NCI-H82 treated with DMSO at 0.1 percent for 48 hours (cell line): ENCODE measurements around the gene TEX48.

Source experiments
- DNase-seq: peaks from one replicate; lab custom pipeline; 2025; ENCODE audit not compliant: unreplicated experiment; lab: John Stamatoyannopoulos, UW

Gene TEX48

DNA sequence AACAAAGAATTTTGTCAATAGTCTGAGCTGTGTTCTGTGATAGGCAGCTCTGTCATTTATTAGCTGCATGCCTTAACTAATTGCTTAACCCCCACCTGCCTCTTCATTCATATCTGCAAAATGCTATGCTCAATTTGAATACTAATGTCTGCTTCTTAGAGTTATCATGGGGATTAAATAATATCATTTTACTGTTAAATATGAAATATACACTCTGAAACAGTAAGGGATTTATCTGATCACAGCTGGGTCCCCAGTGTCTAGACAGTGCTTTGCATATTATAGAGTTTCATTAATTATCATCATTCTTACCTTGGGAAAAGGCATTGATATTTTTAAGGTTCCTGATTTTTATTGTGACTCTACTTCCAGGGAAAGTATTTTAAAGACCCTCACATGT, 12.0 kb downstream of the TEX48 start:
- DNase-seq, result no peak

DNA sequence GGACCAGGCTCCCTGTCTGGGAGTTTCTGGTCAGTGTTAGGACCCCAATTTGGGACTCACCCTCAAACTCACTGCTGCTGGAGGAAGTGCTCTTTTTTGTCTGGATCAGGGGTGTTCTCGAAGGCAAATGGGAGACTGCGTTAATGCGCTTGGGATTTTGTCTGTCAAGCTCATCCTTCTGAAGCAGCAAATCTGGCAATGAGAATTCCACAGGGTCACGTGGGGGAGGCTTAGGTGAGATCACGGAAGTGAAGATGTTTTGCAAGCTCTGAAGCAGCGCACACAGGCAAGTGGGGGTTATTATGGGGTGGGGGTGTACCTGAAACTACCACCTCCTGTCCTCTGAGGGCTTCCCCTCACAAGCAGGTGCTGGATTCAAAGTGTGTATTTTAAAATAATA, 13.8 kb downstream of the TEX48 start:
- DNase-seq, result peak; percentile 20

DNA sequence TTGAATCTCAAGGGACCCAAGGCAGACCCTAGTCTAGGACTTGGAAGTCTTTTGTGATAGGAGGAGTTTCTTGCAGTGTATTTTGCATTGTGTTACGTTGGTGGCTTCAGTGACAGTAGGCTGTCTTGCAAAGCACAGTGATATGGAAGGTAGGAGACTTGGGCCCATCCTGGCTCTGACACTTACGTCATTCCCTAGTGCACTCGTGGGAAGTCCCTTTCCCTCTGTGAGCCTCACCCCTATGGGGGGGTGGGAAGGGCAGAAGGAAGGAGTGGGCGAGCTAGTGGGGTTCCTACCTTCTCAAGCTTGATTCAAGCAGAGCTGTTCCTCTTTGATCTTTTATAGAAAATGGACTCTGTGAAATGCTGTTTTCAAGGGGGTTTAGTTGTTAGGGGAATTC, 15.1 kb downstream of the TEX48 start:
- DNase-seq, result no peak

DNA sequence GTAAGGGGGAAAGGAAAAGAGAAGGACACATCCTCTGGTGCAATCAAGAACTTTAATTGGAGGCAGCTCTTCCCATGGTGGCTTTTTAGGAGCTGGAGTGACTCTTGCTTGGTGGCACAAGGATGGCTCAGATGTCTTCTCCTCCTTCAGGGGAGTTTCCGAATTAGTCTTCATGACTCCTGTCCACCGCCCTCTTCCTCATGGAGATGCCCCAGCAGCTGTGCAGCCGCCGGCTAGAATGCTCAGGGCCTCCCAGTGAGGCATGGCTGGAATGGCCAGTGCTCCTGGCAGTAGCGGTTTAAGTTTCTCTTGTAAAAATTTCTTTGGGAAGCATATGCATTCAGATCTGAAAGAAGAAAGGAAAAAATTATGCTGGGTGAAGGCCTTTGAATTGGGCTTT, 15.6 kb downstream of the TEX48 start:
- no peak for DNase-seq

DNA sequence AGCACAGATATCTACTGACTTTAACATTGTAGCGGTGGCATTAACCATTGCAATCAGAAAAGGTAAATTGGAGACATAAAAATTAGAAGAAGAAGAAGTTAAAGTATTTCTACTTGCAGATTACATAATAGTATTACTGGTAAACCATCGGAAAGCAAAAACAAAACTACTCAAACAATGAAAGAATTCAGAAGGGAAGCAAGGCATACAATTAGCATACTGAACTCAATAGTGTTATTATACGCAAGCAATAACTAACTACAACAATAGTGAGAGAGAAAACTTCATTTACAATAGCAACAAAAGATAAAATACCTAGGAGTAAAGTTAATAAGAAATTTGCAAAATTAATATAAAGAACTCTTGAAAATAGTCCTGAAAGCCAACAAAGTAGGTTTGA, 17.8 kb downstream of the TEX48 start:
- DNase-seq, result no peak

DNA sequence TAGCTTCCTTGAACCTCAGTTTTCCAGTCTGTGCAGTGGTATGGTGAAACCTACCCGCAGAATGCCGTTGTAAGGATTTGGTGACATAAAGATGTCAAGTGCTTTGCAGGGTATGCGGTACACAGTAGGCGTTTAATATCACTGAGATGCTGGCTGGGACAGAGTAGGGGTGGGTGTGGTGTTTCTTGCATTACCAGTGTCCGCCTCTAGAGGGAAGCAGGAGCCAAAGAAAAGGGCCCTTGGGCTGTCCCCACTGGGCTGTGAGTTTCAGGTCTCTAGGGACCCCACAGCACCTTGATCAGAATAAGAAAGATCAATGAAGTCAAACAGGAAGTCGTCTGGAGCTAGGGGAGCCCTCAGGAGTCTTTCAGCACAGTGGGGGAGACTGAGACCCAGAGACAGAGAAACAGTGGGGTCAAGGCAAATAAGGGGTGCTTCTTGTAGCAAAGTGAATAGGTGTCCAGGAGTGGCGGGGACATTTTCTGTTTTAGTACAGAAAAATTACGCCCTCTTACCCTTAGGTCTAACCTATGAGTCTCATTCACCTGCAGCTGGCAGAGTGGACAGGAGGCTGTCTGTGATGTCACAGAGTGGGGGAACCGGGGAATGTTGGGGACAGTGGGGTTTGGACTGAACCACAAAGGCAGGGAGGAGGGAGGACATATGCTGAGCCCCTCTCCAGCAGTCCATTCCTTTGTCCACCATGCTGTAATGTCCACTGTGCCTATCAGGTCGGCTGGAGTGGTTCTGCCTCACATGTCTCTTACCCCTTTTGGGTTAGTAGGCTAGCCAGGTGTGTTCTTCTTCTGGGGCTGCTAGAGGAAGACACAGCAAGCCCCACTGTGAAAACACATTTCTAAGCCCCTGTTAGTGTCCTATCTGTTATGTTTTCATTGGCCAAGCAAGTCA, 19.7 kb downstream of the TEX48 start:
- DNase-seq, result no peak

DNA sequence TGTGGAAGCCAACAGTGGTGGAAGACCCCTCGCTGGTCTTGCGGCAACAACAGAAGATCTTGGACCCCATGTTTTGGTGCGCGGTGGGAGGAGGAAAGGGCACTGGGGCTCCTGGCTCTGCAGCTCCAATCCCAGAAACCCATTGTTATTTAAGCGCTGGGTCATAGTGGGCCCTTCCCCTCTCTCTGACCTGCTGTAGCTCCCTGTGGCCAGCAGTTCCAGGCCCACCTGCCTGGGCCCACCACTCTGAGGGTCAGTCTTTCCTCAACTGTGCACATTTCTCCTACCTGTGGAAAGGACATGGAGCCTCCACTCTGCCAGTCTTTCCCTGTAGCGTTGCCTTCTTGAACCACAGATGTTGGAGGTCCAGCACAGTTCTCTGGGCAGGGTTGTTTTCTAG, 24.3 kb downstream of the TEX48 start, which contains the start of gene TEX53:
Gene TEX53, minus strand, starts transcription at position 101 of the 400 bp plus-strand sequence. Its CDS starts 31 bp downstream, at position 70.
- DNase-seq, result no peak

DNA sequence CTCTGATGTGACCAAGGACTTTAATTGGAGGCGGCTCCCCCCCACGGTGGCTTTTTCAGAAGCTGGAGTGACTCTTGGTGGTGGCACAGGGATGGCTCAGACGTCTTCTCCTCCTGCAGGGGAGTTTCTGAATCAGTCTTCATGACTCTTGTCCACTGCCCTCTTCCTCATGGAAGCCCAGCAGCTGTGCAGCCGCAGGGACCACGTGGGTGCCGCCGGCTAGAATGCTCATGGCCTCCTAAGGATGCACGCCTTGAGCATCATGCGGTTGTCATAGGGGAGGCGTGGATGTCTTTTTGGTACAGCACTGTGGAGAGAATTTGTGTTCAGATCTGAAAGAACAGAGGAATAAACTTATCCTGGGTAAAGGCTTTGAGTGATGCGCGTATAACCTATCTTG, 25.7 kb downstream of the TEX48 start:
- DNase-seq, result no peak

DNA sequence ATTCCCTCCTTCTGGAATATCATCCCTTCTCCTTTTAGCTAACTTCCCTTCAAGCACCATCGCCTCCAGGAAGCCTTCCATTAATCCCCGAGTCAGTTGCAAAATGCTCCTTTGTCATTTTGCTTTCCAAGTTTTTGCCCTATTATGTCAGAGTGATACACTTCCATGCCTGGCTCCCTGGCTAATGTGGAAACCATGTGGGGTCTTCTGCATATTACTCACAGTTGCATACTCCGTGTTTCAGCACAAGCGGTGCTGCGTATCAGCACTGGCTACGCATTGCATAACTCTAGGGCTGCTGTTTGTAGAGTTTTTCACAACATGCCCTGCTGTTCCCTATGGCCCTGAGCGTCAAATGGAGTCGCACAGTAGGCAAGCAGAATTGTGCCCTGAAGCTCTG, 26.3 kb downstream of the TEX48 start:
- no peak for DNase-seq

DNA sequence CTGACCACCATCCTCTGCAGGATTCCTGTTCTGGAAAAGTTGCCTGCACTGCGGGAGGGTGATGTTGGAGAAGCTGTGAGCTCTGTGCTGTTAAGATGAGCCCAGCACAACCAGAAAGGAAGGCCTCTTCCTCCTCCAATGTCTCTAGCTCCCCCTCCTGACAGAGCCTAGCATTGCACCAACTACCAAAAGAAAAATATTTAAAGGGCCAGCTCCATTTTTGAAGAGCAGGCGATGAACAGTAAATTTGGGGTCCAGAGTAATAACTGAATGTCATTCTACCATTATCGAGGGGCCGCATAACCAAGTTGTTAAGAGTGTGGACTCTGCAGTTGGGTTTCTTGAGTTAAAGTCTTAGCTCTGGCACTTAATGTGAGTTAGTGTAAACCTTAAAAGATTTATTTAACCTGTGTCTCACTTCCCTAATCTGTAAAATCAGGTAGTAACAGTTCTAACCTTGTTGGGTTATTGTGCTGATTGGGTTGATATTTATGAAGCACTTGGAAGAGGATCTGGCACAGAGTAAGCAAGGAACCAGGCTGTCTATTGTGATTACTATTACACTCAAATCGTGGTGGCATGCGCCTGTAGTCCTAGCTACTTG, 28.3 kb downstream of the TEX48 start:
- peak; percentile 61 for DNase-seq

DNA sequence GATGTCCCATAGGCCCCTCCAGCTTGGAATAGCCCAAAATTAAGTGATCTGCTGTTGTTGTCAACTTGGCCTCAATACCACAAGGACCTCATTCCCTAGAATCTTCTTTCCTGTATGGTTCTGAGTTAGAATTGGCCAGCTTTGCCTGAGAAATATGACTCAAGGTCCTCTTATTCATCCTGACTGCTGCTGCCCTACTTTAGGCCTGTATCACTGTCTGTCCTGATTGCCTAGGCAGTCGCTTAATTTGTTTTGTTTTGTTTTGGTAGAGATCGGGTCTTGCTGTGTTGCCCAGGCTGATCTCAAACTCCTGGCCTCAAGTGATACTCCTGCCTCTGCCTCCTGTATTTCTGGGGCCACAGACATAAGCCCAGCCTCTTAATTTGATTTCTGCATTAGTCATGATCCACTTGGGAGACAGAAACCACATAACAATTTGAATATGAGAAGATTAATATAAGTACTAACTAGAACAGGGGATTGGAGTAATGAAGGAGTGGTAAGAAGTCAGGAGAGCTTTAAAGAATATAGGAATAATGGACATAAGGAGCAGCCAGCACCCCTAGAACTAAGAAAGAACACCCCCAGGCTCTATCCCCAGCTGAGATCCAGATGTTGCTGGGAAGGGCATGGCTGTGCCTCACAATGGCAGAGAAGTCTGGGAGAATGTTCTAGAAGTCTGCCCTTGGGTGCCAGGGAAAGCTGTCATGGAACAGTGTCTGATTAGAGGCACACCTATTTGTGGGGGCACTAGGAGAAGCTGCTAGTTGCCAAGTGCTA, 29.0 kb downstream of the TEX48 start:
- no peak for DNase-seq

DNA sequence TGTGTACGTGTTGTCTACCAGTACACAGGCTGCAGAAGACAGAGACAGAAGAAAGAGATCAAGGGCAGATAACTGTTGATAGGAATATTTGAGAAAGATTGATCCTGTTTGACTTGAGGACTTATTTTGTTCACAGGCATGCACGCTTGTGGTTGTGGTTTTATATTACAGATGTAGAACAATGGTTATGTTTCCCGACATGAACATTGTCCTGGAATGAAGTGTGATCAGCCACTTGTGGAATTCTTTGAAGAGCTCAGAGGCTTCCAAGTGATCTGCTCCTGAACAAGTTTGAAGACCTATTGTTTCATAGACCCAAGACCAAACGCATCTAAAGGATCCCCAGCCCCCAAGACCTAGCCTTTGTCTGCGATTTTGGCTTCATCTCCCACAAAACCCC, 38.1 kb downstream of the TEX48 start:
- DNase-seq, result no peak

DNA sequence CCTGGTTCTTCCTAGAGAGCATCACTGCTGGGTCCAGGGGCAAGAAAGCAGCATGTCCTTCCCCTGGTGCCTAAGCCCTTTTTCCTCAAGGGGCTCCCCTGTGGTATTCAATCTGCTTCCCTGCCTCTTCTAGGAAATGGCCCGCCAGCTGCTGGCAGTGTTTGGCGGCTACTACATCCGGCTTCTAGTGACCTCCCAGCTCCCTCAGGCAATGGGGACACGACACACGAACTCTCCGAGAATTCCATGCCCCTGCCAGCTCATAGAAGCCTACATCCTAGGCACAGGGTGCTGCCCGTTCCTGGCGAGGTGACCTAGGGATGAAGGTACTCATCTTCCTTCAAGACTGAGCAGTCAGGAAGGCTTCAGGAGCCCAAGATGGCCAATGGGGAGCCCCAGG, 39.0 kb downstream of the TEX48 start:
- DNase-seq, result no peak

DNA sequence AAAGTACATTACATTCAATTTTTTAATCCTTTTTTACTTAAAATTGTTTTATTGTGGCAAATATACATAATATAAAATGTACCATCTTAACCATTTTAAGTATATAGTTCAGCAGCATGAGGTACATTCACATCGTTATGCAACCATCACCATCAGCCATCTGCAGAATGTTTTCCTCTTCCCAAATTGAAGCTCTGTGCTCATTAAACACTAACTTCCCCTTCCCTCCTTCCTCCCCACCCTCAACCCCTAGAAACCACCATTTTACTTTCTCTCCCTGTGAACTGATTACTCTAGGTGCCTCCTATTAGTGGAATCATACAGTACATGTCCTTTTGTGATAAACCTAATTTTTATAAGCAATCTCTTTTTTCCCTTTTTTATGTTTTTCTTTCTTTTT, 40.0 kb downstream of the TEX48 start:
- no peak for DNase-seq

DNA sequence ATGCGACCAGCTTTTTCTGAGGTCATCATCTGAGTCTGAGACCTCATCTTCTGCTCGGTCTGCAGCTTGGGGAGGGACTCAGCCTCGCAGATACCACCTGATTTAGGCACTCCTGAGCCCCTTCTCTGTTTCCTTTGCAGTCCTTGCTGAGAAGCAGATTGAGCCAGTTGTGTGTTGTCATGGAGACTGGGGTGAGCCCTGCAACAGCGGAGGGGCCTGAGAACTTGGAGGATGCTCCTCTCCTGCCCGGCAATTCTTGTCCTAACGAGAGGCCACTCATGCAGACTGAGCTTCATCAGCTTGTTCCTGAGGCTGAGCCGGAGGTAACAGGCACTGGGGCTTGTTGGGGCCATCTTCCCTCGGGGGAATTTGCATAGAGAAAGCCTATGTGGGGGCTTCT, 43.6 kb downstream of the TEX48 start:
- no peak for DNase-seq

DNA sequence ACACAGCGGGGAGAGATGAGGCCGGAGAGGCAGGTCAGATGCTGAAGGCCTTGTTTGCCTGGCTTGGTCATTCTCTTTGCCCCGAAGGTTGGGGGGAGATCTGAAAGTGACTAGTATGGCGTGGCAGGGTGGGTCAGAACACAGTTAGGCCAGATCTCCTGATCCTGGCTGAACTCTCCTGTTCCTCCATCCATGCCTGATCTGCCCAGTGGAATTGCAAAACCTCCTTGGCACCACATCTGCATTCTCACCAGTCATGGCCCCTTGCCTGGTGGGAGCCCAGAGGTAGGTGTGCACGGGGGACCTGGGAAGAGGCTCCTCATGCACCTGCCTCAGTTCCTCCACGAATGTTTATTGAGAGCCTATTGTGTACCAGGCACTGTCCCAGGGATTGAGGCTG, 47.6 kb downstream of the TEX48 start:
- DNase-seq, result no peak

DNA sequence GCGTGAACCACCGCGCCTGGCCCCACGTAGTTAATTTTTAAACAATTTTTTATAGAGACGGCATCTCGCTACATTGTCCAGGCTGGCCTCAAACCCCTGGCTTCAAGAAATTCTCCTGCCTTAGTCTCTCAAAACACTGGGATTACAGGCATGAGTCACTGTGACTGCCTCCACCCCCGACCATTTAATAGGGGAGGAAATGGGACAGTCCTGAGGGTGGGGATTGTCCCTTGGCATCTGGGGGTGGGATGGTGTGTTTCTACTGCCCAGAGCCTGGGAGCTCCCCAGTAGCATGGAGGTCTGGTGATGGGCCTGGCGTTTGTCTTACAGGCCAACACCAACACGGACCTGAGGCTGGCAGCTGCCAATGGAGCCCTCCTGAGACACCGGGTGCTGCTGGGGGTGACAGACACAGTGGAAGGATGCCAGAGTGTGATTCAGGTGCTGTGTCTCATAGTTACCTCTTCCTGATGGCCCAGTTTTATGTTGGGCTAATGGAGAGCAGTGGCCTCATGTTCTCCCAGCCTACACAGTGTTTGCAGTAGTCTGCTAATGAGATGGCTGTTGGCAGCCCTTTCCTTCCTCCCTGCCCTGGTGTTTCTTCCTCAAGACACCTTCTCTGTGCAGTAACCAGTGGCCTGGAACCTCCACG, 48.4 kb downstream of the TEX48 start:
- DNase-seq, result no peak

DNA sequence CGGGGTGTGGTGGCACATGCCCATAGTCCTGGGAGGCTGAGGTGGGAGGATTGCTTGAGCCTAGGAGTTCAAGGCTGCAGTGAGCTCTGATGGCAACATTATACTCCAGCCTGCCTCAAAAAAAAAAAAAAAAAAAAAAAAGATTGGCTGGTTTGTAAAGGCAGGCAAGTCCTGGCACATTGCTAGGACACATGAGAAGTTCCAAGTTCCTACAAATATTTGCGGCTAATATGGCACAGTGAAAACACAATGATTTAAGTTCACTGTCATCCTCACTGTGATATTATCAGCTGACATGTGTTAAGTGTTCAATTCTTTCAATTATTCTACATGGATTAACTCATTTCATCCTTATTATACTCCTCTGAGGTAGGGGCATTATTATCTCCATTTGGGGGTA, 50.8 kb downstream of the TEX48 start:
- DNase-seq, result no peak

DNA sequence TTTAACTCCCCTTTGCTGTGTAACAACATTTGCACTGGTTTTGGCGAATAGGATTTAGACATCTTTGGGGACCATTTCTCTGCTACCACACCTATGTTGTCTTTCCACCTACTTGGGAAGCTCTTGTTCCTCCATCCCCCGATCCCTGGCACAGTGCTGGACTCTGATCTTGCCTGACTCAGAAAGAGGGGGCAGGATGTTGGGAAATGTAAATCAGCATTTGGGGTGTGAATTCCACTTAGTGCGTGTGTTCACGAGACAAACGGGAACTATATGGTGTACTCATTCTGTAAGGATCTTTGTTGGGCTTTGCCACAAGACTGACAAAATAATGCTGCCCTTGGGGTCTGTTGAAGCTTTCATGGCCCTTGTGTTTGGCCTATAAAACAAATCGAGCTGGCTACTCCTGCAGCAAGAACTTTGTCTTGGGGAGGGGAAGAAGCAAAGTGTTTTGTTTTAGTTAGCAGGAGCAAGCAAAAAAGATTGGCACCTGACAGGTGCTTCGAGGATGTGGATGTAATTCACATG, 52.4 kb downstream of the TEX48 start:
- DNase-seq, result no peak

DNA sequence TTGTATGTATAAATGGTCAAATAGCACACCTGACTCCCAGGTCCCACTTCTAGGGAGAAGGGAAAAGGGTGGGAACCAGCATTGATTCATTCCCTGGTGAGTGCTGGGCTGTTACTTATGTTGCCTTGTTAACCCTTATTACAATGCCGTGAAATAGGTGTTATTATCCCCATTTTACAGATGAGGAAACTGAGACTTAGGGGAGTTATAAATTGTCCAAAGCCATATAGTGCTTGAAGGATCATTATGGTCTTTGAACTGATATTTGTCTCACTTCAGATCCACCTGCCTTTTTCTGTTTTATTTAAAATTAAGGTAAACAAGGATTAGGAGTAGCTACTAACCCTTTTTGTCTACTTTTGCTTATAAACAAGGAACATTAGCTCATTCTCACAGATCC, 54.4 kb downstream of the TEX48 start:
- DNase-seq, result no peak

DNA sequence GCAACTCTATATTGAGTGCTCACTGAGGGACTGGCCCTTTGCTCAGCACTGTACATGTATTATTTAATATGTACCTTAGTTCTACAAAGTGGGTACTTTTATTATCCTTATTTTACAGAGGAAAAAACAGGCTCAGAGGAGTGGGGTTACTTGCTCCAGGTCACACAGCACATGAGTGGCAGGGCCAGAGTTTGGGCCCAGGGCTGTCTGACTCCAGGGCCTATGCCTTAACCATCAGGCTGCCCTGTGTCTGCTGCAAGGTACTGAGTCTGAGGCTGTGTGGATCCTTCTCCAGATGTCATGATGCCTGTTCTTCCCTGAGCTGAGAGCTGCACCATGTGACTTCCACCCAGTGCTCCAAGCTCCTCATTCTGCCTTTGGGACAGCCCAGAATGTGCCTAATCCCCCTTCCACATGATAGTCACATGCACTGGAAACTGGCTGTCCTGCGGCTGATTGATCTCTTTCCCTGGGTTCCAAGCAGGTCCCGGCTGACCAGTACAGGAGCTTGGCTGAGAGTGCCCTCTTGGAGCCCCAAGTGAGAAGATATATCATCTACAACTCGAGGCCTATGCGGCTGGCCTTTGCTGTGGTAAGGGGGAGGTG, 55.5 kb downstream of the TEX48 start:
- no peak for DNase-seq
